ENCODE data around the gene EDEM3. TPM values are rescaled to one million over a fixed set of nuclear protein-coding genes. Genes with fewer than 3 reads are reported as not detected.

The EDEM3 gene
- polyA plus RNA-seq, 1 donor (not counting 4 experiments of a cell fraction or from before 2014, with no cell fraction given) = 23.6 TPM

- Histone ChIP-seq H3K27ac (ENCODE audit: control insufficient read depth, insufficient read depth, low read length) (no peak overlapping the region), H3K9me3 (ENCODE audit: control insufficient read depth, low read depth, low read length) (no peaks in the 10 kb centered on the region), H3K27me3 (ENCODE audit: control insufficient read depth, extremely low read depth, insufficient read depth, low read length) (no peaks in the 10 kb centered on the region), H2AFZ (ENCODE audit: control insufficient read depth, low read length) (no peak overlapping the region), H4K20me1 (ENCODE audit: control insufficient read depth, extremely low read depth, insufficient read depth, low read length) (no peaks in the 10 kb centered on the region), H3K4me1 (ENCODE audit: control insufficient read depth, extremely low read depth, insufficient read depth, low read length) (no peaks in the 10 kb centered on the region), H3K79me2 (ENCODE audit: control insufficient read depth, insufficient read depth, low read length) (no peaks in the 10 kb centered on the region), H3K9ac (ENCODE audit: control insufficient read depth, extremely low read depth, insufficient read depth, low read length) (no peak overlapping the region), H3K9me1 (ENCODE audit: control insufficient read depth, extremely low read depth, insufficient read depth, low read length) (no peaks in the 10 kb centered on the region), H3K4me2 (ENCODE audit: control insufficient read depth, extremely low read depth, insufficient read depth, low read depth, low read length) (no peak overlapping the region), H3K36me3 (ENCODE audit: control insufficient read depth in 2 of 2, extremely low read depth in 1 of 2, insufficient read depth in 2 of 2, low read length in 2 of 2) (no peaks in the 10 kb centered on the region), H3K4me3 (ENCODE audit: control insufficient read depth in 2 of 3, extremely low read depth in 1 of 3, insufficient read depth in 2 of 3, low read depth in 1 of 3, low read length in 3 of 3) (no peak overlapping the region)
- DNase-seq (ENCODE audit: low read depth, low spot score) = no peak
- dilution Hi-C loops (cut with MboI; ENCODE audit: extremely low pct_ligation_motif_present, low sequenced_read_pairs) = no loop called here
- FAIRE-seq = no peak
- TF ChIP-seq EZH2 (IDR thresholded peaks at IDR 0.05; ENCODE audit: low read length) = no peak
- no peak for TF ChIP-seq CTCF (optimal IDR thresholded peaks at IDR 0.05 in 1 of 3, IDR thresholded peaks at IDR 0.05 in 1 of 3, conservative IDR thresholded peaks at IDR 0.05 in 1 of 3; ENCODE audit: extremely low read depth in 1 of 3, insufficient read depth in 2 of 3, low read length in 3 of 3)
Measured at GRCh38 chr1:184724843-184725242, 29.8 kb downstream of the EDEM3 start.

GRCh38 chr1:184716158-184716557, 38.5 kb downstream of the EDEM3 start:
- dilution Hi-C loops (cut with MboI; ENCODE audit: extremely low pct_ligation_motif_present, low sequenced_read_pairs) = no loop called here
- Histone ChIP-seq H3K9me3 (ENCODE audit: control insufficient read depth, low read depth, low read length) (no peaks in the 10 kb centered on the region), H3K4me1 (ENCODE audit: control insufficient read depth, extremely low read depth, insufficient read depth, low read length) (no peaks in the 10 kb centered on the region), H2AFZ (ENCODE audit: control insufficient read depth, low read length) (no peak overlapping the region), H3K36me3 (ENCODE audit: control insufficient read depth in 2 of 2, extremely low read depth in 1 of 2, insufficient read depth in 2 of 2, low read length in 2 of 2) (peaks cover 5 to 9% of the 10 kb centered on the region in 2 experiments), H3K4me3 (ENCODE audit: control insufficient read depth in 2 of 3, extremely low read depth in 1 of 3, insufficient read depth in 2 of 3, low read depth in 1 of 3, low read length in 3 of 3) (no peak overlapping the region), H3K4me2 (ENCODE audit: control insufficient read depth, extremely low read depth, insufficient read depth, low read depth, low read length) (no peak overlapping the region), H3K27ac (ENCODE audit: control insufficient read depth, insufficient read depth, low read length) (no peak overlapping the region), H3K9me1 (ENCODE audit: control insufficient read depth, extremely low read depth, insufficient read depth, low read length) (no peaks in the 10 kb centered on the region), H3K9ac (ENCODE audit: control insufficient read depth, extremely low read depth, insufficient read depth, low read length) (no peak overlapping the region), H3K27me3 (ENCODE audit: control insufficient read depth, extremely low read depth, insufficient read depth, low read length) (no peaks in the 10 kb centered on the region), H3K79me2 (ENCODE audit: control insufficient read depth, insufficient read depth, low read length) (no peaks in the 10 kb centered on the region), H4K20me1 (ENCODE audit: control insufficient read depth, extremely low read depth, insufficient read depth, low read length) (no peaks in the 10 kb centered on the region)
- FAIRE-seq (no peak), DNase-seq (ENCODE audit: low read depth, low spot score) (no peak)
- TF ChIP-seq EZH2 (IDR thresholded peaks at IDR 0.05; ENCODE audit: low read length) (no peak), CTCF (optimal IDR thresholded peaks at IDR 0.05 in 1 of 3, IDR thresholded peaks at IDR 0.05 in 1 of 3, conservative IDR thresholded peaks at IDR 0.05 in 1 of 3; ENCODE audit: extremely low read depth in 1 of 3, insufficient read depth in 2 of 3, low read length in 3 of 3) (no peak)

Measured in keratinocyte (primary cell).